HG02981 (cell line): ENCODE results near the gene MBD4.
"Not testable (repeated sequence)": the region's sequence is repeated elsewhere in the genome, so short reads cannot be mapped to it uniquely, and the experiment has no call there.

Experiments
- ATAC-seq: cut with Tn5 transposase; IDR thresholded peaks from one replicate; pipeline ENCODE4 v1.9.1; 2021; ENCODE audit warnings: mild to moderate bottlenecking, moderate library complexity; ENCODE audit not compliant: unreplicated experiment

The MBD4 gene

DNA sequence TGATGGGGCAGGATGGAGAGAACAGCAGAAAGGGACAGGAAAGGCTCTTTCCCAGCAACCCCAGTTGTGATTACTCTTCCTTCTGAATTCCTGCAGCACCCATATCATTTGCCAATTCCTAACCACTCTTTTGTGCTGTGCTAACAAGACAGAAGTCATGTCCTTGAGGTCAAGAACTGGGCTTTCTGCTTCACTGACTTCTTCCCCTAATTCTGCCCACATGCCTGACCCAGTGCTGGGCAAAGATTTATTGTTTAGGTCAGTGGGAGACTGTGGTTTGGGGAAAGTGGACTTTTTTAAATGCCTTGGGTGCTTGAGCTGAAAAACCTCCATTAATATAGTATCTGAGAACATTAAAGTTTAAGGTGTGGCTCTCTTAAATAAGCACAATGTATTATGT is 7.1 kb downstream of the MBD4 start:
- no peak for ATAC-seq

DNA sequence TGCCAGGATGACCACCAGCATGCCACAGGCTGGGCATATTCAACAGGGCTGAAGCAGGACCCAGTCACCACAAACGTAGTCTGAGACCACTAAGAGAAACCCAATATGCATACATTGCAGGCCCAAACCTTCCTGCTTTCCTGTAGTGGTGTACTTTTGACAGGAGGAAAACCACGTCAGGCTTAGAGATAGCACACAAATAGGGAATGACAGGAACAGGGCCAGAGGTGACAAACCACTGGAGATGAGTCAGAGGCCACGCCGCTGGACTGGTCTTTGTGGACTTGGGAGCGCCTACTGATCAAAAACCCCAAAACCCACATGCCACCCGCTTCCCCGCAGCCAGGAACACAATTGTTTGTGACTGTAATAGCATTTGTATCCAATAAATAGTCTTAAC is 7.7 kb downstream of the MBD4 start:
- no peak for ATAC-seq

DNA sequence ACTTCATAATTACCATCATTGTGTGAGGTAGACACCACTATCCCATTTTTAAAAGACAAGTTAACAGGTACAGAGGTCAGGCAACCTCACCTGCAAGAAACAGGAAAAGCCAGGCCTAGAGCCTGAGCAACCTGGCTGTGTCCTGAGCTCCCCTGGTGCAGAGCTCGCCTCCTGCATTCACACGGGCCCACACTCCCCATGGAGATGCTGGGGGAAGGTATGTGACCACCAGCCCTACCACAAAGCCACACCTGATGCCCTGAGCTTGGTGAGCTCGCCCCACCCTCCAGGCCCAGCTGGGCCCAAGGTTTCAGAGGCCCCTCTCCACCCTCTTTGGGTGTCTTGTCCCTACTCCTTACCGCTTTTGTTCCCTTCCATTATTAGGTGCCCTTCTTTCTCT is 10.1 kb downstream of the MBD4 start:
- ATAC-seq, result no peak

DNA sequence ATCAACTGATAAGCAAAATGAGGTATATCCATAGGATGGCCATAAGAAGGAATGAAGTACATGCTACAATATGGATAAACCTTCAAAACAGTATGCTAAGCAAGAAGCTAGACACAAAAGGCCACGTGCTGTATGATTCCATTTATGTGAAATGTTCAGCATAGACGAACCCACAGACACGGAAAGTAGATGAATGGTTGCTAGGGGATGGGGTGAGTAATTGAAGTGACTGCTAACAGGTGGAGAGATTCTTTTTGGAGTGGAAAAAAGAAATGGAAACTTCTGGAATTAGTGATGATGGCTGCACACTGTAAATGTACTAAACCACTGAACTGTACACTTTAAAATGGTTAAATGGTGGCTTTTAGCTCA is 10.7 kb downstream of the MBD4 start:
- ATAC-seq, result no peak

DNA sequence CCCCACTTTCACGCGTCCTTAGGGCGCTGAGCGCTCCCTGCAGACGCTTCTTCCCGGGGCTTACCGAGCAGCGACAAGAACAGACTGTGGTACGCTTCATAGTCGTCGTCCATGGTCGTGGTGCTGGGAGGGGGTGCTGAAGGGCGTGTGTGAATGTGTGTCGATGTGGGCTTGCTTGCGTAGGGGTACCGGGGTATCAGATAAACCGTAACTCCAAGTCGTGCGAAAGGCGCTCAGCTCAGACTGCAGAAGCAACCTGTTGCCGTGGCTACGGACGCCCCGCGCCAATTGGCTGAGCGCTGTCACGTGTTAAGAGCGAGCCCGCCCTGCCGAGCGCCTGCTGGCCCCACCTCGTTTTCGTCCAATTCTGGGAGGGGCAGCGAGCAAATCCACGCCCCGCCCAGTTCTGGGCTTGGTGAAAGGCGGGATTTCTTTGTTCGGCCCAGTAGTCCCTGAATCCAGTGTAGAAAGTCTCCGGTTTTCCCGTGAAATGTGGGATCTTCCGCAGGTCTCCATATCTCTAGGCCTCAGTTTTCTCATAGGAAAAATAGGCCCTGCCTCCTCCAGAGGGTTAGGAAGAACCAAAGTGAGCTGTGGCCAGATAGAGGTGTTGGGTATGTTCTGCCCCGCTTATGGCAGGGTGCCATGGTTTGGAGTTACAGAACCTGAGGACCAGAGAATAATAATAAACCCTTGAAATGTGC is 11.2 kb downstream of the MBD4 start, which contains the start of gene EFCAB12:
EFCAB12 (minus strand) TSS at position 261 of the 704 bp plus-strand sequence; CDS start at position 113, 148 bp downstream.
- peak; percentile 87 for ATAC-seq

DNA sequence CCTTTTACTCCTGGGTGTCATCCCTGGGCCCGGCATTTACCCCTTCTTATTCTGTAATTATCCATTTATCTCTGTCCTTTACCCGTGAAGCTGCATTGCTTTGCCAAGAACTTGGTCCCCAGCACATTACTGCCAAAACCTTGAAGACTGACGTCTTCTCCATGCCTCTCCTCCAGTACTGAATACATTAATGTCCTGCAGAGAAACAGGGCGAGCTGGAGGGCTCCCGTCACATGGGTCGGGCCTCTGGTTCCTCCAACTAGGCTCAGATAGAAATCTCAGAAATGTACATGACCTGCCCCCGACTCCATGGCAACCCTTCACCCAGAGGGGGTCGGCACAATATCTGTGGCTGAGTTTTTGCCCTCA is 11.8 kb downstream of the MBD4 start:
- ATAC-seq, result no peak

DNA sequence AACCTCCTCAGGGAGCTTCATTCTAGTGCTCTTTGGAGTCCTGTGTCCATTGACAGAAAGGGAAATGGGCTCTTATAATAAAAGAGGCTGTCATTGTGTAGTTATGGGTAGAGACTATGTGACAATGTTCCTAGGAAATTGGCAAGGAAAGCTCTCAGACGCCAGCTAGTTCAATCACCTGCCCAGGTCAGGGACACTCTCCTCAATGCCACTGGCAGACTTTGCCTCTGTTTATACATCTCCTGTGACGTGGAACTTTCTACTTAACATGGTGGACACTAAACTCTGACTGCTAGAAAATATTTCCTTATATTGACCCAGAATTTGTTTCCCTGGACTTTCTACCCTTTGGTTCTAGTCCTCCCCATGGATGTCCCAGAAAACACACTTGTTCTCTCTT is 14.1 kb downstream of the MBD4 start:
- ATAC-seq, result no peak

DNA sequence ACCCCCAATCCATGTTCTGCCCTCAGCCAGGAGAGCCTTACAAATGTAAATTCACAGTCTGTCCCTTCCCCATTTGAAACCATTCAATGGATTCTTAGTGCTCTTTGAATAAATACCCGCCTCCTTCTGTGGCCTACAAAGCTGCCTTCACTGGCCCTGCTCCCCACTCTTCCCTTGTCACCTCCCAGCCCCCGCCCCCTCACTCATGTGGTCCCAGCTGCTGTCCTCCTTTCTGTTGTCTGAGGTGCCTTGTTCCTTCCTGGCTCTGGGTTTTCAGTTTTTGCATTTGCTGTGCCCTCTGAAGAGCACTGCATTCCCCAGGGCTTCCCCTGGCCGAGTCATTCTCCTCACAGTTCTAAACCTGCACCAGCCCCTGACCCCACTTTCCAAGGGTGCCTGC is 14.5 kb downstream of the MBD4 start:
- no peak for ATAC-seq

DNA sequence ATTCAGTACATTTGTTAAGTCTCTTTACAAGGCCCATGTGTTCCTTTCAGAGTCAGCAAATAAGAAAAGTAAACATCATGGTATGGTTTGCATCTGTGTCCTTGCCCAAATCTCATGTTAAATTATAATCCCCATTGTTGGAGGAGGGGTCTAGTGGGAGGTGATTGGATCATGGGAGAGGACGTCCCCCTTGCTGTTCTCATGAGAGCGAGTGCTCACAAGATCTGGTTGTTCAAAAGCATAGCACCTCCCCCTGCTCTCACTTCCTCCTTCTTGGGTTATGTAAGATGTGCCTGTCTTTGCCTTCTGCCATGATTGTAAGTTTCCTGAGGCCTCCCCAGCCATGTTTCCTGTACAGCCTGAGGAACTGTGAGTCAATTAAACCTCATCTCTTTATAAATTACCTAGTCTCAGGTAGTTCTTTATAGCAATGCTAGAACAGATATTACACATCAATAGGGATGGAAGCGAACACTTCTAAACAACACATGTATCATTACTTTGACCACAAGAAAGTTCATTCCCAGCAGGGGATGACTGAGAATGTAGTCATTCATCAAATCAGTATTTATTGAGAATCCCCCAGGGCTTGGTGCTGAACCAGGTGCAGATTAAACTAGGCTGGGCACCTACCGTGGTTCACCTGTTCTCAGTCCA is 15.4 kb downstream of the MBD4 start:
- peak; percentile 65 for ATAC-seq

DNA sequence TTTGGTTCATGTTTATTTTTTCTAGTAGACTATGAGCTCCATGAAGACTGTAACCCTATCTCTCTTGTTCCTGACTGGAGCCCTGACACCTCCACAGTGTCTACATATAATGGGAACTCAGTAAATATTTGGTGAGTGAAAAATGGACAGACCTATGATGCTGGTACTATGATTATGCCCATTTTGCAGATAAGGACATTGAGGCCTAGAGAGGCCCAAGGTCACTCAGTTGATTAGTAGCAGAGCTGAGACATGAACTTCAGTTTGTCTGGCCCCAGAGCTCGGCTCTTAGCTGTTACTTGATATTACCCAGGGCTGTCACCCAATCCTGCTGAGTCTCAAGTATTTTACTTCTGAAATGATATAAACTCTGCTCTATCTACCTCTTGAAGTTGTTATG is 16.9 kb downstream of the MBD4 start:
- no peak for ATAC-seq

DNA sequence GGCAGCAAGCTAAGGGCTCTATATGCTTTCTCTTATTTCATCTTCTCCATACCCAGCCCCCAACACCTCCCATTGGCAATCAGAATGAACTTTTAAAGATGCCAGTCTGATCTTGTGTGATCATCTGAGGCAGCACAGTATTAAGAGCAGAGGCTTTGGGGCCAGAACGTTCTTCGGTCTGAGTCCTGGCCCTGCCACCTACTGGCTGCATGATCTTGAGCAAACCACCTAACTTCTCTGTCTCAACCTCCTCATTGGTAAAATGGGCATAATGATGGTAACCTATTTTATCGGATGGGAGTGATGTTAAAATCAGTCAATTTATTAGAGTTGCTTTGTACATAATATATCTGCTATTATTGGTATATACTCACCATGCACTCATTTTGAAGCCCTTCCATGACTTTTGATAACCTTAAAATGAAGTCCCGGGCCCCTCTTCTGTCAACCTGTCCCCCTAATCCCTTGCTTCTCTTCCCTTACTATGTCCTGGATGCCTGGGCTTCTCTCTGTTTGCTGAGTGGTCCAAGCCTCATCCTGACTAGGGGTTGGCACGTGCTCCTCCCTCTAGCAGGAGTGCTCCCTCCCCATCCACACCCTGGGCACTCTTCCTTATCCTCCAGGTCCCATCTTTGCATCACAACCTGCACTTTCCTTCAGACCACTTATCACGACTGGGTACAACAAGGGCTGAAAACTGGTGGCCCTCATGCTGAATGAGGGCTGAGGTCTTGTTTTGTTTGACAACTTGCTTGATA is 17.6 kb downstream of the MBD4 start:
- no peak for ATAC-seq

DNA sequence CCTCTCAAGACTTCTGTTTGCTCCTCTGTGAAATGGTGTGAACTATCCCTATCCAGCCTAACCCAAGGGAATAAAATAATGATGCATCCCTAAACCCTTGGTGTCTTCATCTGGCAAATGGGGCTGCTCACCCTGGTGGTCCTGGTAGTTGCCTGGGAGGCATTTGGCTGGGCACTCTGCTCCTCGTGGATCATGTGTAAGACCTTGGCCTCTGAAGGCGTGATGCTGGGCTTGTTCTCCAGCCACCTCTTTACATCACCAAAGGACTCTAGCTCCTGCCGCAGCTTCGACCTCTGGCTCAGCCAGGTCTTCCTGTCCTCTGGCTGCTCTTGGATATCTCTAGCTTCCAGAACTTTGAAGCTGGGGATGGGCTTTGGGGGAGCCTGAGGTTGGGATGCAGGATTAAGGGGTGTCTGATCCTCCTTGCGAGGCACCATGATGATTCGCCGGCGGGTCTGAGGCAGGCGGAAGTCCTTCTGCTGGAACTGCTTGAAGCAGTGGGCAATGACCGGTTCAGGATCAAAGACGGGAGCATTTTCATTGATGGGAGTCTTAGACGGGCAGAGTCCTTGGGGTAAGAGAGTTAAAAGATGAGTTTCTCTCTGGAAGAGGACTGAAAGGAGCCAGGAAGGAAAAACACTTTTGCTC is 18.4 kb downstream of the MBD4 start:
- ATAC-seq, result no peak

DNA sequence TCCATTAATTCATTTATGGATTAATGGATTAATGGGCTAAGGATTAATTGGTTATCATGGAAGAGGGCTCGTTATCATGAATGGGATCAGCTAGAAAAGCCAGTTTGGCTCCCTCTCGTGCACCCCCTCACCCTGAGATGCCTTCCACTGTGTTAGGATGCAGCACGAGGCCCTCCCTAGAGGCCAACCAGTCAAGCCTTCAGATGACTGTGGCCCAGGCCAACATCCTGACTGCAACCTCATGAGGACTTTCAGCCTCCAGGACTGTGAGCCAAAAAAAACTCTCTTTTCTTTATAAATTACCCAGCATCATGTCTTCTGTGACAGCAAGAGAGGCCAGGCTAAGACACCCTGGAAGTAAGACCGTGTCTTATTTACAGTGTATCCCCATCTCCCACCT is 20.3 kb downstream of the MBD4 start:
- ATAC-seq, result no peak

DNA sequence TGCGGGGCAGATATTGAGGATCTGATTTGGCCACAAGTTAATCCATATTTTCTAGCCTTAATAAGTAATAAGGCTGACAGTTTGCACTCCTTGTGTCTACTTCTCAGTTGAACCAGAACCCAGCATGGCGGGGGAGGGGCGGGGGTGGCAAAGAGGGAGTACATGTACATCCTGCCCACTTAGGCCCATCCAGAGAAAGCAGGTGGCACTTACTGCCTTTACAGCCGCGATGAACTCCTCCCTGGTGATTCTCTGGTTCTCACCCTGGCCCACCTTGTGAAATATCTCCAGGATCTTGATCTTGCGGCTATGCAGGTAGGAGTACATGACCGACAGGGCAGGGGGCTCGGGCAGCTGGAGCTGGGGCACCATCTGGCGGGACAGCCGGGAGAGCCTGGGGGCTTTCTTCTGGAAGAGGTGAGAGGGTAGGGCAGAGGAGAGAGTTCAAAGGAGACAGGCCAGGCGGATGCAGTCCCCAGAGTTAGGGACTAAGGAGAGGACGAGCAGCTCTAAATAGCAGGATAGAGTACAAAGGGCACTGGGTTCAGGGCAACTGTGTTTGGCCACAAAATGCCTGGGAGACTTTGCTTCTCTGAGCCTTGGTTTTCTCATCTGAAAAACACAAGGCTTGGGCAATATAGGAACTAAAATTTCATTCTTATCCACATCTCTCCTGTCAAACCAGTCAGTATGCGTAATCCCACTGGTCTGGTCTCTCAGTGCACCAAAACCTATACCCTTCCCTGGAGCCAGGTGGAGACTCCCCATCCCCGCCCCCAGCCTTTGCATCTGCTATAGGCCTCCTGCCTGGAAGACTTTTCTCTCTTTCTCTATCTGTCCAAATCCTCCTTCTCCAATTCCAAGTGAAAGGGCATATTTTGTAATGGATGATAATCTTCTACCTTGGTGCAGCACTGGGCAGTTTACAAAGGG is 21.4 kb downstream of the MBD4 start:
- no peak for ATAC-seq

DNA sequence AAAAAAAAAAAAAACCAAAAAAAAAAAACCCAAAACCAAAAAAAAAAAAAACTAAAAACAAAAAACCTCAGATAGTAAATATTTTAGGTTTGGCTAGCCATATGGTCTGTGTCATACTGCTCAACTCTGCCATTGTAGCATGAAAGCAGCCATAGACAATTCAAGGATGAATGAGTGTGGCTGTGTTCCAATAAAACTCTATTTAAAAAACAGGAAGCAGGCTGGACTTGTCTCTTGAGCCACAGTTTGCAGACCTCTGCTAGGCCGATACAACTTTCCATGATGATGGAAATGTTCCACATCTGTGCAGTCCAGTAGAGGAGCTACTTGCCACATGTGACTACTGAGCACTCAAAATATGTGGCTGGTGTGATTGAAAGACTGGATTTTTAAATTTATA is 22.4 kb downstream of the MBD4 start:
- ATAC-seq, result no peak

DNA sequence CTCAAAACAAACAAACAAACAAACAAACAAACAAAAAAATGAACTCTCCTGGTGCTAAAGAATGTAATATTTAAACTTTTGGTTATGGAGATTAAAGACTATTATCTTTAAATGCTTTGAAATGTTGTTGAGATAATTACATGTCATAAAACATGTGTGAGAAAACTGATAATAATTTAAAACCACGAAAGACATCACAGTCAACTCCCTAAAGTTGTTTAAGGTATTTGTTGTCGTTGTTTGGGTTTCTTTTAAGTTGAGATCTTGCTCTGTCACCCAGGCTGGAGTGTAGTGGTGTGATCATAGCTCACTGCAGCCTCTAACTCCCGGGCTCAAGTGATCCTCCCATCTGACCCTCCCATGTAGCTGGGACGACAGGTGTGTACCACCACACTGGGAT is 23.3 kb downstream of the MBD4 start:
- no peak for ATAC-seq

DNA sequence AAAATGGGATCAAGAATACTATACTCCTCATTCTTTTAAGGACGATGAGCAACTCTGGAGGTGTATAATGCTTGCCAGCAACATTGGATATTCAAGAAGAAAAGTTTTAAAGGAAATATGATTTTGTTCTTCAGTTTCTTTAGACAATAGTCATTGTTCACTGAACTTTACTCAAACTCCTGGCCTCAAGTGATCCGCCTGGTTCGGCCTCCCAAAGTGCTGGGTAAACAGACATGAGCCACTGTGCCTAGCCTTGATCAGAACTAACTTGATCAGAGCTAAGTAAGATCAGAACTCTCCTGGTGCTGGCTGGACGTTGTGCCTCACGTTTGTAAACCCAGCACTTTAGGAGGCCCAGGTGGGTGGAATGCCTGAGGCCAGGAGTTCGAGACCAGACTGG is 23.9 kb downstream of the MBD4 start:
- ATAC-seq, result no peak

DNA sequence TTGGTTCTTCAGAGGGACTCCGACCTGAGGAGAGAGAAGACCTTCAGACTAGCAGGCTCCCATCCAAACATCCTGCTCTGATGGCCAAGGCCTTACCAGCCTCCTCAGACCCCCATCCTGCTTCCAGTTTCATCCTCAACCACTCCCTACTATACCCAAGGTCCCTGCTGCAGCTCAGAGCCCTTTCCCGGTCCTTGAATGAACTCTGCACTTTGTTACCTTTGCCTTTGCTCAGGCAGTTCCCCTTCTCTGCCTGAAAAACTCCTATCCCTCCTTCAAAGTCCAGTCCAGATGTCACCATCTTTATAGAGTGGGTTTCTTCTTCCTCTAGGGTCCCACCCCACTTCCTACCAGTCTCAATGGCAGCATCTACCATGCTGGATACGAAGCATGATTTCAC is 24.4 kb downstream of the MBD4 start:
- ATAC-seq, result no peak

DNA sequence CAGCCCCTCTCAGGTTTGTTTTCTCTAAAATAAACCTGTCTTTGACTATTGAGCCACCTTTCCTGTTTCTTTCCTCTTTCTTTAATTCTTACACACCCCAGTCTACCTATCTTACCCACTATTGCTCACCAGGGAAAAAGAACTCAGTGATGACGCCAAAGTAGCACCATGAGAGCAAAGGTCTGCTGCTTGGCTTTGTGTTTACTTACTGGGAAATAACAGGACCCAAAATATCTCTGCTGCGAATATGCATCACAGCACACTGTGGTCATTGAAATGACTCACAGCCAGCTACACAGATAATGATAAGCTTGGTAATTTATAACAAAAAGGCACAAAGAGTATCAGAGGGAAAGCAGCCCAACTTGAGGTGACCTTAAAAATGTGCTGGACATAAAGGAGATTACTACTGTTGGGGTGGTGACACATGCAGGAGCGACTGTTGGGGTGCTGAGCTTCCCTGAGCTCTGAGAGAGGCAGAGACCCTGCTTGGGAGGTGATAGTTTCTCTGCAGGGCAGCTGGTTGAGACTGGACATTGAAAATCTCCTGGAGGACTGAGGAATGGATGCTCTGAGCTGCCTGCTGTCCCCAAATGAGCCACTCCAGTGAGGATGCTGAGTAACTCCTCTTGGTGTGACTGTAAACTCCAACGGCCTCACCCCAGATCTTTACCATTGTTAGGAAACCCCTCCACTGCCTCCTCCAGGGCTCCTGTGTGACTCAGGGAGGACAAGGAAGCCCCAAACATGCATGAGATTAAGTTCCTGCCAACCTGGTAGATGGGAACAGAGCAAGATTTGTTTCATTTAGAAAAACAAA is 25.9 kb downstream of the MBD4 start:
- ATAC-seq, result peak; percentile 91

DNA sequence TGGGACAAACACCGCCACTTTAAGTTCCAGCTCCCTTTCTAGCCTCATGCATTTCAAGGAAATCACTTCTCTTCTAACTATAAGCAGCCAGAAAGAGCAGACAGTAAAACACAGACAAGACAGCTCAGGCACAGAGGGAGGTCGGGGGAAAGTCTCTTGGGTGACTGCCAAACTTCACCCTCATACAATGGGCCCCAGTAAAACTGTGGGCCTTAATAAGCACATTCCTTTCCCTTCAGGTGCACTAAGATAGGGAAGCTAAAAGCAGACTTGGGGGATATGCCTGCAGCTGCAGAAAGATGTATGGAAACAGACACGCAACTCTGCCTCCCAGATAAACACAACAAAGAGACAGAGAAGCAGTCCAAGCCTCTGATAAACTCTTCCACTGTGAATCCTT is 26.5 kb downstream of the MBD4 start:
- ATAC-seq, result not testable (repeated sequence)
